Measurements from ENCODE around the gene LCE3A.

- TF ChIP-seq EZH2 (IDR thresholded peaks at IDR 0.05; ENCODE audit: borderline replicate concordance), result no peak
- TF ChIP-seq CTCF (IDR thresholded peaks at IDR 0.05; ENCODE audit: poor library complexity), result no peak
Observed at GRCh38 chr1:152626744-152627143, 3.8 kb upstream of the LCE3A start.

Data from hepatocyte (in vitro differentiated cells).